CD4-positive, alpha-beta T cell (primary cell): Measurements from ENCODE around the gene ACAD10. TPM values are rescaled to one million over a fixed set of nuclear protein-coding genes. Genes with fewer than 3 reads are reported as not detected.
"Not testable (repeated sequence)": the region's sequence is repeated elsewhere in the genome, so short reads cannot be mapped to it uniquely, and the experiment has no call there.

Experiments
- ATAC-seq: fragments of 200-7000 bp; cut with Tn5 transposase; one replicate; pipeline ENCODE4 v1.10.0; 2022; ENCODE audit warnings: mild to moderate bottlenecking; ENCODE audit not compliant: poor library complexity
- CTCF ChIA-PET: fragments of 350-600 bp; sonication (Branson Sonifier 250); formaldehyde crosslinking; loops from one replicate; lab custom pipeline; 2021; ENCODE audit warnings: antibody characterized with exemption, inconsistent platforms; lab: Charles Lee
- POLR2A ChIA-PET: fragments of 350-600 bp; sonication (Branson Sonifier 250); formaldehyde crosslinking; loops from one replicate; lab custom pipeline; 2021; ENCODE audit warnings: antibody characterized with exemption, inconsistent platforms; lab: Charles Lee
- DNase-seq, 14 experiments: peaks; one replicate each; pipeline ENCODE4 v3.0.0-alpha.2; 2013 to 2020; ENCODE audit warnings: mixed read lengths in 2 of 14
- H3K27ac ChIP-seq, 2 donors: one replicate each; pipeline versions ENCODE4 v1.5.1 to v1.7.0; 2013; ENCODE audit warnings: low read length in 2 of 2, low read depth in 1 of 2, mild to moderate bottlenecking in 1 of 2
- H3K27me3 ChIP-seq, 2 experiments: 1 replicate in 1 of 2; 2 replicates in 1 of 2; pipeline versions ENCODE4 v1.6.1 to v1.7.0; 2013; ENCODE audit warnings: low read length in 2 of 2, control low read depth in 1 of 2, mild to moderate bottlenecking in 1 of 2, moderate library complexity in 1 of 2; ENCODE audit not compliant: insufficient read depth in 2 of 2, control insufficient read depth in 1 of 2
- H3K36me3 ChIP-seq: one replicate; pipeline ENCODE4 v1.6.1; 2013; ENCODE audit warnings: low read length, control low read depth; ENCODE audit not compliant: insufficient read depth
- H3K4me1 ChIP-seq: one replicate; pipeline ENCODE4 v1.6.1; 2013; ENCODE audit warnings: low read length, control low read depth; ENCODE audit not compliant: insufficient read depth
- H3K4me3 ChIP-seq: one replicate; pipeline ENCODE4 v1.5.1; 2013; ENCODE audit warnings: mild to moderate bottlenecking, low read length, moderate library complexity
- H3K9me3 ChIP-seq, 2 experiments: 1 replicate in 1 of 2; 2 replicates in 1 of 2; pipeline versions ENCODE4 v1.6.1 to v1.7.0; 2013; ENCODE audit warnings: low read length in 2 of 2, mild to moderate bottlenecking in 2 of 2, control low read depth in 1 of 2, moderate library complexity in 1 of 2; ENCODE audit not compliant: control insufficient read depth in 1 of 2, insufficient read depth in 1 of 2
- H3K27ac Mint-ChIP-seq: one replicate; pipeline ENCODE4 v1.8.0; 2020; ENCODE audit warnings: mixed read lengths
- H3K27me3 Mint-ChIP-seq: one replicate; pipeline ENCODE4 v1.8.0; 2021; ENCODE audit warnings: mixed read lengths
- H3K36me3 Mint-ChIP-seq: one replicate; pipeline ENCODE4 v1.8.0; 2021; ENCODE audit warnings: low read depth, mixed read lengths
- H3K4me1 Mint-ChIP-seq: one replicate; pipeline ENCODE4 v1.8.0; 2021; ENCODE audit warnings: low read depth, mixed read lengths
- H3K4me3 Mint-ChIP-seq: one replicate; pipeline ENCODE4 v1.8.0; 2020; ENCODE audit warnings: mild to moderate bottlenecking, mixed read lengths
- H3K9me3 Mint-ChIP-seq: one replicate; pipeline ENCODE4 v1.8.0; 2020; ENCODE audit warnings: mixed read lengths
- CTCF ChIP-seq: fragments of 200-600 bp; IDR thresholded peaks from one replicate; pipeline ENCODE4 v1.8.0; 2022; ENCODE audit warnings: antibody characterized with exemption, mild to moderate bottlenecking
- intact Hi-C, 2 experiments: fragments of 100-400 bp; cut with DNase I in 1 of 2; cut with micrococcal nuclease in 1 of 2; formaldehyde crosslinking; loops; one replicate each; pipeline versions ENCODE4 v1.15.1 to v1.9.0; 2023 to 2025; cut with DNase I, micrococcal nuclease
- total RNA-seq, 174 experiments: library from RNA in 2 of 174; stranded (reverse) in 2 of 174; gene quantifications; one replicate each; pipeline ENCODE4 v1.2.3 and lab custom pipeline; 2021 to 2026

ACAD10 gene
- total RNA-seq, 2 experiments from 2014 or later = 15.8 to 17.4 TPM

DNA sequence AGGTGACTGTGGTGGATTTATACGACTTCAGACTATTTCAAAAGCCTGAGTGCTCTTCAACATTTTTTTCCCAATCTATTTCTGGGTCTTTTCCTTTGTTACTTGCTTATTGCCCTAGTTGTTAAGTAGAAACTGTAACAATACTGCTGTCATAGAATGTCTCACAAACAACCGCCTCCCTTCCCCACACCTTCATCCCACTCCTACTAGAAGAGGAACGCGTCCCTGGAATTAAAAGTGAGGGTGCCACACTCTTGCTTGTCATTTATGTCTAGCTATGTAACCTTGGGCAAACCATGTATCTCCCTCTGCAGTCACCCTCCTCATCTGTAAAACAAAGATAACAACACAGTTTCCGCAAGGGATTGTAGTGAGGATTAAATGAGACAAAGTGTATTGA lies 8.7 kb upstream of the ACAD10 start:
- no peaks in the 10 kb centered on the region for H3K9me3 Mint-ChIP-seq
- peaks cover 75% of the 10 kb centered on the region for H3K36me3 Mint-ChIP-seq
- ChIA-PET POLR2A (no interaction called here), CTCF (interaction anchor here (0.6 kb wide), 1 partner anchor 1705 kb away, joined by 3 read pairs; no protein-coding TSS in a partner anchor)
- H3K4me1 ChIP-seq = no peaks in the 10 kb centered on the region
- H3K36me3 ChIP-seq = peaks cover 83% of the 10 kb centered on the region
- H3K9me3 ChIP-seq = no peaks in the 10 kb centered on the region
- intact Hi-C loops = no loop called here
- ATAC-seq (no peak), DNase-seq (no peak)
- H3K4me3 ChIP-seq = no peak overlapping the region
- TF ChIP-seq CTCF = no peak
- no peak overlapping the region for H3K4me3 Mint-ChIP-seq
- H3K27ac Mint-ChIP-seq = no peak overlapping the region
- H3K27ac ChIP-seq = no peak overlapping the region
- no peaks in the 10 kb centered on the region for H3K27me3 ChIP-seq
- H3K4me1 Mint-ChIP-seq = no peaks in the 10 kb centered on the region
- no peaks in the 10 kb centered on the region for H3K27me3 Mint-ChIP-seq

GRCh38 chr12:111684485-111685198 lies 1.2 kb upstream of the ACAD10 start:
- not testable (repeated sequence) for H3K9me3 Mint-ChIP-seq

DNA sequence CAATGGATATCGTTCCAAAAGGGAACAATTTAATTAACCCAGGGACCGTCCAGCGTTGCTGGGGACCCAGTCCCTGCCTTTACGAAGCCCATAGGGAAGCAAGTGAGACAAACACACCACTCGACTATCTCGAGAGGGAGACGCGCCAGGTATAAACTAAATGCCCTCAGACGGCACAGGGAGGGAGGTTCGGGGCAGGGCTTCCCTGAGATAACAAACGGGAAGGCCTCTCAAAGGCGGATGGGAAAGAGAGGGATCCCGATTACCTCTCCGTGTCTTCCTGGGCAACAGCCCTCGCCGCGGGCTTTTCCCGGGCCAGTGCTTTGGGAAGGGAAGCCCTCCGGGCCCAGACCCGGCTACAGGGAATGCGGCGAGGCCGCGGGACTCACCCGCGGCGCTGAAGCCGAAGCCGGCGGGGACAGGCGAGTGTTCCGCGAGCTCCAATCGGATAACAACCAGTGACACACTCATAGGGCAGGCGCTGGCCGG lies 487 bp upstream of the ACAD10 start:
- H3K27ac Mint-ChIP-seq = peak overlapping the region; percentile 86
- peak overlapping the region; percentile 94 for H3K4me3 Mint-ChIP-seq
- Histone ChIP-seq H3K27ac (peak overlapping the region; percentile 46 to 65), H3K4me3 (peak overlapping the region; percentile 92), H3K36me3 (peaks cover 27% of the 10 kb centered on the region), H3K9me3 (no peaks in the 10 kb centered on the region), H3K27me3 (no peaks in the 10 kb centered on the region), H3K4me1 (peaks cover 27% of the 10 kb centered on the region)
- peaks cover 50% of the 10 kb centered on the region for H3K36me3 Mint-ChIP-seq
- intact Hi-C loops = loop anchor here in 1 of 2 experiments (2.0 to 10.0 kb wide), 6 partner anchors 87 to 1973 kb away; partner anchors contain the start of genes ATXN2, DDX54, ERP29 and FAM222A
- H3K4me1 Mint-ChIP-seq = peaks cover 46% of the 10 kb centered on the region
- TF ChIP-seq CTCF = no peak
- ChIA-PET CTCF (interaction anchor here (0.9 kb wide), 1 partner anchor 288 kb away, joined by 3 read pairs; no protein-coding TSS in a partner anchor), POLR2A (interaction anchor here (0.6 to 2.7 kb wide), 14 partner anchors 11 to 1254 kb away, joined by 3 to 11 read pairs (median 3); partner anchors contain the start of genes ATXN2, ERP29, MAPKAPK5 and TMEM116)
- no peaks in the 10 kb centered on the region for H3K9me3 Mint-ChIP-seq
- ATAC-seq (peak; percentile 10), DNase-seq (peak in 1 of 14 experiments; percentile 5)
- no peaks in the 10 kb centered on the region for H3K27me3 Mint-ChIP-seq

More at GRCh38 chr12:111684485-111685198, 1.2 kb upstream of the ACAD10 start:
- peaks cover 34% of the 10 kb centered on the region for H3K36me3 ChIP-seq
- Mint-ChIP-seq H3K36me3 (peaks cover 55% of the 10 kb centered on the region), H3K4me1 (peaks cover 46% of the 10 kb centered on the region), H3K27ac (peak overlapping the region; percentile 86), H3K4me3 (peak overlapping the region; percentile 94)
- peak in 1 of 14 experiments; percentile 6 for DNase-seq
- H3K4me3 ChIP-seq = peak overlapping the region; percentile 92
- not testable (repeated sequence) for ATAC-seq, H3K27me3 ChIP-seq, H3K27me3 Mint-ChIP-seq, H3K9me3 ChIP-seq
- intact Hi-C loops = loop anchor here in 1 of 2 experiments (2.0 to 10.0 kb wide), 7 partner anchors 86 to 1972 kb away; partner anchors contain the start of genes ATXN2, DDX54, ERP29 and FAM222A
- POLR2A ChIA-PET = interaction anchor here (1.2 to 2.7 kb wide), 4 partner anchors 11 to 329 kb away, joined by 3 to 7 read pairs (median 4); partner anchors contain the start of genes ATXN2, ERP29 and TMEM116
- peaks cover 27% of the 10 kb centered on the region for H3K4me1 ChIP-seq
- CTCF ChIA-PET = interaction anchor here (0.9 kb wide), 1 partner anchor 287 kb away, joined by 3 read pairs; no protein-coding TSS in a partner anchor
- H3K27ac ChIP-seq = peak overlapping the region; percentile 7 to 65
